Dendritic cell treated with granulocyte-macrophage colony-stimulating factor and Interleukin-4, amounts not matched to agents 40 ng/mL and 50 ng/mL, for 4 days (primary cell): ENCODE results near the gene KRT38.

Source experiments
- H3K27ac Mint-ChIP-seq: one replicate; pipeline ENCODE4 v1.8.0; 2022; ENCODE audit warnings: mild to moderate bottlenecking, mixed read lengths
- H3K27me3 Mint-ChIP-seq: one replicate; pipeline ENCODE4 v1.8.0; 2022; ENCODE audit warnings: mild to moderate bottlenecking, mixed read lengths
- H3K36me3 Mint-ChIP-seq: one replicate; pipeline ENCODE4 v1.8.0; 2022; ENCODE audit warnings: low read depth, mixed read lengths
- H3K4me1 Mint-ChIP-seq: one replicate; pipeline ENCODE4 v1.8.0; 2022; ENCODE audit warnings: low read depth, mixed read lengths
- H3K4me3 Mint-ChIP-seq: one replicate; pipeline ENCODE4 v1.8.0; 2022; ENCODE audit warnings: mild to moderate bottlenecking, moderate library complexity, mixed read lengths
- H3K9me3 Mint-ChIP-seq: one replicate; pipeline ENCODE4 v1.8.0; 2022; ENCODE audit warnings: mixed read lengths
- intact Hi-C: fragments of 100-400 bp; cut with micrococcal nuclease; formaldehyde crosslinking; loops from one replicate; pipeline ENCODE4 v1.15.0; 2022

The KRT38 gene

DNA sequence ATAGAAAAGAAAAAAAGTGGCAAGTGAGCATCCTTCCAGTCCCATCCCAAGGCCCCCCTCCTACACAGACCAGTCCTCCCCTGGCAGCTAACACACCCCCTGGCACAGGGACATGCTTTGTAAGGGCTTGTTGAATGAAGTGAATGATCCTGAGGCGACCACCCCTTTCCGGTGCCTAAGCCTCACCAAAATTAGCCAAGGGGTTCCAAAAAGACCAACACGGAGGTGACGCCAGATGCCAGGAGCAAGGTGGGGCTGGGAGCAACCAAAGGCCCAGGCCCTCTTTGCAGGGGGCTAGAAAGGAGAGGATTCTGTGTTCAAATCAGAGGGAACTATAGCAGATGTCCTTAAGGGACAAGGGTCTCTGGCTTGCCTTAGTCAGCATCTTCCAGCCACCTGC lies 34.6 kb upstream of the KRT38 start:
- intact Hi-C loops: no loop called here
- H3K4me1 Mint-ChIP-seq: peaks cover 5% of the 10 kb centered on the region
- no peak overlapping the region for H3K27ac Mint-ChIP-seq
- H3K9me3 Mint-ChIP-seq: no peaks in the 10 kb centered on the region
- H3K36me3 Mint-ChIP-seq: no peaks in the 10 kb centered on the region
- peaks cover 20% of the 10 kb centered on the region for H3K27me3 Mint-ChIP-seq
- H3K4me3 Mint-ChIP-seq: no peak overlapping the region

DNA sequence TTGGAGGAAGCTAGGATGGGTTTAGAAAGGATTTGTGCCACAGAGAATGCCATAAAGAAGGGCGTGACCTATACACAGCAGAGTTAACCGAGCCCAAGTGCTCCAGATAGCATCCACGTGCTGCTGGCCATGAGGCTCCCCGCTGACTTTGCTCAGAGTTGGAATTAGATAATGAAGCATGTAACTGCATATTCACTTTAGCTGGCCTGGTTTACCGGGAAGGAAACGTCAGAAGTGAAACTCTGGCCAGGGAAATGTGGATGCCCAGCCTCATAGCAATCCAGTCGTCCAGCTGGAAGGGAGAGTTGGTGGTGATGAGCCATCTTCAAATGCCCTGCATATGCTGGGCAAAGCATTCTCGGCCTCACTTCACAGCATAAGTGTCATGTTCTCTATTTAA lies 34.1 kb upstream of the KRT38 start:
- Mint-ChIP-seq H3K9me3 (no peaks in the 10 kb centered on the region), H3K27ac (no peak overlapping the region), H3K36me3 (no peaks in the 10 kb centered on the region), H3K27me3 (peaks cover 20% of the 10 kb centered on the region), H3K4me1 (peaks cover 2% of the 10 kb centered on the region), H3K4me3 (no peak overlapping the region)
- intact Hi-C loops: no loop called here

DNA sequence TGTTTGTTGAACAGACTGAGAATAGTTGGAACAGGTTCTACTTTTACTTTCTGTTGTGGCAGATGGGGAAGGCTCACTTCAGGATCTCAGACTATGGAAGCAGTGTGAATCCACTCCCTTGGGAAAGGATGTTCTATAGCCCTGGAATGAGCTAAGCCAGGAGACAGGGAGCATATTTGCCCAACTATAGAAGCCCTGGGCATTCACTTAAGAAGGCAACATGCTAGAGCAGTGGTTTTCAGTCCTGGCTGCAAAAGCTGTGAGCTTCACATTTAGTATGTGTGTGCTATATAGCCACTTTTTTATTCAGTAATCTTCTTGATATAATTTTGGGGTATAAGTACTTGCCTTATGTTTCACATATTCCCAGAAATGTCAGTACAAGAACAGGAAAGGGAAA lies 27.6 kb upstream of the KRT38 start:
- Mint-ChIP-seq H3K9me3 (no peaks in the 10 kb centered on the region), H3K36me3 (no peaks in the 10 kb centered on the region)
- intact Hi-C loops: no loop called here

DNA sequence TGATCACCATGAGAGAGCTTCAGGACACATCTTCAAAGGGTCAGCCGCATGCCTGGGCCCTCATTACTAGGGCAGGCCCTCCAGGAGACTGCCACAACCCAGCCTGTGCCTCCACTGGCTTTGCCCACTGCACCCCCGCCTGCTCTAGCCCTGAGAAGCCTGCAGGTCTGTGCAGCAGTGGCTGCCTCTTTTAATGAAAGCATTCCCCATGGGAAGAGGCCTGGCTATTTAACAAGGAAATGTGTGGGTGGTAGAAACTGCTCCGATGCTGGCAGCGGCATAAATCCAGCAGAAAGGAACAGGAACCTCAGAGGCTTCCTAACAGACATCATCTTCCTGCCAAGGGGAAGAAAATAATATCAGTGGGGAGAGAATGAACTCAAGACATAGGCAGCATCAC lies 26.8 kb upstream of the KRT38 start:
- Mint-ChIP-seq H3K4me1 (no peaks in the 10 kb centered on the region), H3K9me3 (no peaks in the 10 kb centered on the region), H3K36me3 (no peaks in the 10 kb centered on the region), H3K27ac (no peak overlapping the region), H3K27me3 (peaks cover 17% of the 10 kb centered on the region), H3K4me3 (no peak overlapping the region)
- intact Hi-C loops: no loop called here

More for the DNA sequence above, 27.6 kb upstream of the KRT38 start:
- H3K4me1 Mint-ChIP-seq: no peaks in the 10 kb centered on the region
- no peak overlapping the region for H3K4me3 Mint-ChIP-seq
- H3K27ac Mint-ChIP-seq: no peak overlapping the region
- peaks cover 20% of the 10 kb centered on the region for H3K27me3 Mint-ChIP-seq

GRCh38 chr17:41466988-41467387 lies 26.2 kb upstream of the KRT38 start, which contains the start of gene KRT32:
TSS of gene KRT32 (minus strand) at chr17:41467386. CDS start at chr17:41467325, 61 bp downstream.
- no peaks in the 10 kb centered on the region for H3K36me3 Mint-ChIP-seq
- intact Hi-C loops: no loop called here
- no peak within 1 kb of the TSS for H3K4me3 Mint-ChIP-seq
- no peaks in the 10 kb centered on the region for H3K9me3 Mint-ChIP-seq
- no peaks in the 10 kb centered on the region for H3K4me1 Mint-ChIP-seq
- H3K27me3 Mint-ChIP-seq: peaks cover 15% of the 10 kb centered on the region
- no peak within 1 kb of the TSS for H3K27ac Mint-ChIP-seq

GRCh38 chr17:41464682-41465081 lies 23.9 kb upstream of the KRT38 start:
- no peak overlapping the region for H3K27ac Mint-ChIP-seq
- intact Hi-C loops: no loop called here
- no peaks in the 10 kb centered on the region for H3K36me3 Mint-ChIP-seq
- no peaks in the 10 kb centered on the region for H3K4me1 Mint-ChIP-seq
- H3K27me3 Mint-ChIP-seq: peaks cover 12% of the 10 kb centered on the region
- no peak overlapping the region for H3K4me3 Mint-ChIP-seq
- no peaks in the 10 kb centered on the region for H3K9me3 Mint-ChIP-seq

DNA sequence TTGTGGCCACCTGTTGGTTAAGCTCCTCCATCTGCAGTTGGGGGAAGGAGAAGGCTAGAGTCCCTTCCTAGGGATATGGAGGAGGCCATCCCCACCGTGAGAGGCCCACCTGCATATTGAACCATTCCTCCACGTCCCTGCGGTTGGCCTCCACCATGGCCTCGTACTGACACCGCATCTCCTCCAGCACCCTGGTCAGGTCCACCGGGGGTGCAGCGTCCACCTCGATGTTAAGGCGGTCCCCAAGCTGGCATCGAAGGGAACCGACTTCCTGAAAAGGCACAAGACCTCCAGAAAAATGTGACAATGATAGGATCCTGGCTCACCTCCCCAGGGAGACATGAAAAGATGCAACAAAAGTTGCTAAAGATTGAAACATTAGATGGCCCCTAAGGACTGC lies 23.4 kb upstream of the KRT38 start:
- intact Hi-C loops: no loop called here
- H3K27ac Mint-ChIP-seq: no peak overlapping the region
- H3K27me3 Mint-ChIP-seq: peaks cover 10% of the 10 kb centered on the region
- H3K9me3 Mint-ChIP-seq: no peaks in the 10 kb centered on the region
- H3K36me3 Mint-ChIP-seq: no peaks in the 10 kb centered on the region
- no peak overlapping the region for H3K4me3 Mint-ChIP-seq
- H3K4me1 Mint-ChIP-seq: no peaks in the 10 kb centered on the region

DNA sequence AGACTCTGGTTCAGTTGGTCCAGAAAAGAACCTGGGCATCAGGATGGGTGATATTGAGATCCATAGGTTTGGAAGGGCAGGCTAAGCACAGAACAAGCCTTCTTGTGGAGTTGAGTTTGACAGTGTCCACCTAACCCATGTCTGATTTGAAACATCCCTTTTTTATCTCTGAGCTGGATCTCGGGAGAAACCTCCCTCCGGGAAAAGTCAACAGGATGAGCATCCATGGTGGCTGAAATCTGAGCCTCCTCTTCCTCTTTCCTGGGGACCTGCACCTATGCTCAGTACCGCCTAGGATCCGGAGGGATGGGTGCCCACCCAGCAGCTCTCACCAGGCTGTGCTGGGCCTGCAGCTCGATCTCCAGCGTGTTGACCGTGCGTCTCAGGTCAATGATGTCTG lies 23.0 kb upstream of the KRT38 start:
- H3K9me3 Mint-ChIP-seq: no peaks in the 10 kb centered on the region
- H3K4me1 Mint-ChIP-seq: no peaks in the 10 kb centered on the region
- H3K4me3 Mint-ChIP-seq: no peak overlapping the region
- intact Hi-C loops: no loop called here
- H3K36me3 Mint-ChIP-seq: no peaks in the 10 kb centered on the region
- peaks cover 9% of the 10 kb centered on the region for H3K27me3 Mint-ChIP-seq
- no peak overlapping the region for H3K27ac Mint-ChIP-seq

DNA sequence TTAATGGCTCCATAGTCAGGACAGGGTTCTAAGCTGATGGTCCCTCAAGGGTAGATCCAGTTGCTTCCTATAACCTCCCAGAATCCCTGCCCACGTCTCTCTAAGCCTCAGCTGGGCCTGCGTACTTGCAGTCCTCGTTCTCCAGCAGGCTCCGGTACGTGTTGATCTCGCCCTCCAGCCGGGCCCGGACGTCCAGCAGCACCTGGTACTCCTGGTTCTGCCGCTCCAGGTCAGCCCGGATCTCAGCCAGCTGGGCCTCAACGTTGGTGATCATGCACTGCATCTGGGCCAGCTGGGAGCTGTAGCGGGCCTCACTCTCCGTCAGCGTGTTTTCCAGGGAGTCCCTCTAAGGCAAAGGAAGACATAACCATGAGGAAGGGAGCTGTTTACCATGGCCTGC lies 21.9 kb upstream of the KRT38 start:
- Mint-ChIP-seq H3K4me1 (no peaks in the 10 kb centered on the region), H3K4me3 (no peak overlapping the region), H3K36me3 (no peaks in the 10 kb centered on the region), H3K27ac (no peak overlapping the region), H3K27me3 (peaks cover 5% of the 10 kb centered on the region), H3K9me3 (no peaks in the 10 kb centered on the region)
- intact Hi-C loops: no loop called here

DNA sequence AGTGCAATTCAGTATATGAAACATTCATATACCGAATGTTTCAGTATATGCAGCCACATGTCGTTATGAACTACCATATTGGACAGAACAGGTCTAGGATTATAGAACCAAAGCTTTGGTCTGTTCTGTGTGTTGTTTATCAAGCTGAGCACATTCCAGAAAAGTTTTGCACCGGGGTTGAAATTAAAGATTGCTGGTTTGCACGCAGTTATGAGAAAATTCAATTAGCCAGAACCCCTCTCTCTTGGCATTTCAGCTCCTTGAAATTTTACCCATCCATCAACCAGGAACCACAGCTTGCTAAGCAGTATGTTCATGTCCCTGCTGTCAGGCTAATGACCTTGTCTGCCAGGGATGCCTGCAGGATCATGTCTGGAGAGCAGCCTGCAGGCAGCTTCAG lies 16.9 kb upstream of the KRT38 start:
- H3K4me3 Mint-ChIP-seq: no peak overlapping the region
- no peaks in the 10 kb centered on the region for H3K36me3 Mint-ChIP-seq
- no peaks in the 10 kb centered on the region for H3K4me1 Mint-ChIP-seq
- no peaks in the 10 kb centered on the region for H3K9me3 Mint-ChIP-seq
- intact Hi-C loops: no loop called here
- H3K27ac Mint-ChIP-seq: no peak overlapping the region
- peaks cover 14% of the 10 kb centered on the region for H3K27me3 Mint-ChIP-seq

DNA sequence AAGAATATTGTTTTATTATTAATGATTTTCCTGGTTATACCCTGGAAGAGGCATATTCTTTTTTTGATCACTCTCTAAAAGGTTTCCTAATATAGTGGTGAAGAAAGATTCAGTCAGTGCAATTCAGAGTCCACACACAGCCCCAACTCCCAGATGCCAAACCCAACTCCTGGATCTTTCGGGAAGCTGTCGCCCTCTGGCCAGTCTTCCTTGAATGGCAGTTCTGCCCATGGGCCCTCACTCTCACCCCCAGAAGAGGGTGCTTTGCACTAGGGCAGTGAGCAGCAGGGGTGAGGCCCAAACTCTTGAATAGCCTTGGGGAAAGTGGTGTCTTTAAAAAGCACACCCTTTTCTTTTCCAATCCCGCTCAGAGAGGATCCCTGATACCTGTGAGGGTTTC lies 15.4 kb upstream of the KRT38 start:
- Mint-ChIP-seq H3K27ac (no peak overlapping the region), H3K9me3 (no peaks in the 10 kb centered on the region), H3K27me3 (peaks cover 18% of the 10 kb centered on the region), H3K4me1 (peaks cover 6% of the 10 kb centered on the region), H3K4me3 (no peak overlapping the region), H3K36me3 (no peaks in the 10 kb centered on the region)
- intact Hi-C loops: no loop called here

- no peaks in the 10 kb centered on the region for H3K36me3 Mint-ChIP-seq
- H3K9me3 Mint-ChIP-seq: no peaks in the 10 kb centered on the region
- H3K4me1 Mint-ChIP-seq: peaks cover 6% of the 10 kb centered on the region
- intact Hi-C loops: no loop called here
- no peak overlapping the region for H3K27ac Mint-ChIP-seq
- H3K27me3 Mint-ChIP-seq: peaks cover 21% of the 10 kb centered on the region
- H3K4me3 Mint-ChIP-seq: no peak overlapping the region
Measured at GRCh38 chr17:41455236-41455635, 14.5 kb upstream of the KRT38 start.

- H3K9me3 Mint-ChIP-seq: no peaks in the 10 kb centered on the region
- no peak overlapping the region for H3K27ac Mint-ChIP-seq
- H3K27me3 Mint-ChIP-seq: peaks cover 22% of the 10 kb centered on the region
- no peak overlapping the region for H3K4me3 Mint-ChIP-seq
- intact Hi-C loops: no loop called here
- H3K4me1 Mint-ChIP-seq: peaks cover 6% of the 10 kb centered on the region
- no peaks in the 10 kb centered on the region for H3K36me3 Mint-ChIP-seq
Measured at GRCh38 chr17:41453066-41453465, 12.3 kb upstream of the KRT38 start.

DNA sequence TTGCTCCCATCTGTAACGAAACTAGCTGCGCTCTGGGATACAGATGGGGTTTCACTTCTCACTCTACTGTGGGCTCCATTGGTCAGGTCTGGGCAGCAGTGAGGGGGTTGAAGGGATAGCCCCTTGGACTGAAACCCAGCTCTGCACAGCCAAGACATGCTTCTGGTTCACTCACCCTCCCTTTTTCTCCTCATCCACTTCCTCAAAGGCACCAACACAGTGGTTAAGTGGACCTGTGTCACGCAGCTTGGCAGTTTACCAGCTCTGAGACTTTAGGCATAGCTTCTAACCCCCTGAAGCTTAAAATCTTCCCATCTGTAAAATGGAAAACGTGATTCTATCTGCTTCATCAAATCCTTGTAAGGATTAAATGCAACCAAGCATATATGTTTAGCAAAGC lies 11.5 kb upstream of the KRT38 start:
- intact Hi-C loops: no loop called here
- no peak overlapping the region for H3K27ac Mint-ChIP-seq
- peaks cover 6% of the 10 kb centered on the region for H3K4me1 Mint-ChIP-seq

GRCh38 chr17:41451154-41451728 lies 10.5 kb upstream of the KRT38 start:
- Mint-ChIP-seq H3K4me1 (peaks cover 6% of the 10 kb centered on the region), H3K27ac (no peak overlapping the region), H3K9me3 (no peaks in the 10 kb centered on the region), H3K4me3 (no peak overlapping the region), H3K27me3 (peaks cover 22% of the 10 kb centered on the region), H3K36me3 (no peaks in the 10 kb centered on the region)
- intact Hi-C loops: no loop called here

More for the DNA sequence above, 11.5 kb upstream of the KRT38 start:
- Mint-ChIP-seq H3K36me3 (no peaks in the 10 kb centered on the region), H3K4me3 (no peak overlapping the region), H3K9me3 (no peaks in the 10 kb centered on the region), H3K27me3 (peaks cover 22% of the 10 kb centered on the region)
